Liver (tissue), 9 donors: ENCODE data around the gene PCNT. TPM values are rescaled to one million over a fixed set of nuclear protein-coding genes. Genes with fewer than 3 reads are reported as not detected.

ENCODE experiments used
- DNase-seq: peaks from one replicate; pipeline ENCODE4 v3.0.0-alpha.2; 2017; ENCODE audit warnings: low spot score
- H3K27ac ChIP-seq, 2 donors: one replicate each; pipeline ENCODE4 v1.7.0; 2013; ENCODE audit warnings: inconsistent platforms in 2 of 2, low read length in 2 of 2, control low read depth in 1 of 2, low read depth in 1 of 2, mild to moderate bottlenecking in 1 of 2
- H3K27me3 ChIP-seq, 4 donors: one replicate each; pipeline versions ENCODE4 v1.6.1 to v1.7.0; 2013; ENCODE audit warnings: low read length in 3 of 4, inconsistent platforms in 1 of 4, mild to moderate bottlenecking in 1 of 4, moderate library complexity in 1 of 4; ENCODE audit not compliant: control insufficient read depth in 4 of 4, insufficient read depth in 4 of 4
- H3K36me3 ChIP-seq, 4 donors: one replicate each; pipeline versions ENCODE4 v1.6.1 to v1.7.0; 2013; ENCODE audit warnings: low read length in 3 of 4, mild to moderate bottlenecking in 3 of 4, low read depth in 1 of 4, moderate library complexity in 1 of 4; ENCODE audit not compliant: control insufficient read depth in 4 of 4, insufficient read depth in 3 of 4
- H3K4me1 ChIP-seq, 4 donors: one replicate each; pipeline versions ENCODE4 v1.6.1 to v1.7.0; 2013; ENCODE audit warnings: low read length in 3 of 4, mild to moderate bottlenecking in 3 of 4, moderate library complexity in 1 of 4; ENCODE audit not compliant: control insufficient read depth in 4 of 4, insufficient read depth in 4 of 4
- H3K4me3 ChIP-seq, 3 donors: one replicate each; pipeline versions ENCODE4 v1.6.1 to v1.7.0; 2013; ENCODE audit warnings: low read length in 3 of 3, control low read depth in 1 of 3, low read depth in 1 of 3, mild to moderate bottlenecking in 1 of 3
- H3K9ac ChIP-seq, 2 donors: one replicate each; pipeline ENCODE4 v1.7.0; 2013; ENCODE audit warnings: low read length in 2 of 2, mild to moderate bottlenecking in 2 of 2, moderate library complexity in 2 of 2, control low read depth in 1 of 2, low read depth in 1 of 2
- H3K9me3 ChIP-seq, 4 donors: one replicate each; pipeline versions ENCODE4 v1.6.1 to v1.7.0; 2013; ENCODE audit warnings: low read length in 3 of 4; ENCODE audit not compliant: control insufficient read depth in 4 of 4
- ATF3 ChIP-seq: IDR thresholded peaks from 2 replicates; pipeline ENCODE4 v1.6.1; 2016; ENCODE audit warnings: antibody characterized with exemption
- EGR1 ChIP-seq, 2 donors: IDR thresholded peaks; 2 replicates each; pipeline ENCODE4 v1.6.1; 2016 to 2018; ENCODE audit warnings: antibody characterized with exemption in 2 of 2, low read depth in 2 of 2
- FOXA1 ChIP-seq: IDR thresholded peaks from 2 replicates; pipeline ENCODE4 v1.6.1; 2016; ENCODE audit warnings: antibody characterized with exemption
- FOXA2 ChIP-seq: IDR thresholded peaks from 2 replicates; pipeline ENCODE4 v1.6.1; 2016; ENCODE audit warnings: antibody characterized with exemption
- GABPA ChIP-seq, 2 donors: IDR thresholded peaks in 1 of 2; conservative IDR thresholded peaks in 1 of 2; 2 replicates each; pipeline ENCODE4 v1.6.1; 2016; ENCODE audit warnings: antibody characterized with exemption in 2 of 2, mild to moderate bottlenecking in 1 of 2, moderate library complexity in 1 of 2
- HNF4A ChIP-seq, 2 donors: conservative IDR thresholded peaks; 2 replicates each; pipeline ENCODE4 v1.6.1; 2016; ENCODE audit warnings: antibody characterized with exemption in 2 of 2, mild to moderate bottlenecking in 2 of 2
- HNF4G ChIP-seq: IDR thresholded peaks from 2 replicates; pipeline ENCODE4 v1.6.1; 2016; ENCODE audit warnings: antibody characterized with exemption
- JUND ChIP-seq, 2 donors: IDR thresholded peaks; 2 replicates each; pipeline ENCODE4 v1.6.1; 2016; ENCODE audit warnings: antibody characterized with exemption in 2 of 2
- NR2F2 ChIP-seq: IDR thresholded peaks from 2 replicates; pipeline ENCODE4 v1.6.1; 2016; ENCODE audit warnings: antibody characterized with exemption
- RAD21 ChIP-seq, 2 donors: IDR thresholded peaks; 2 replicates each; pipeline ENCODE4 v1.6.1; 2016; ENCODE audit warnings: antibody characterized with exemption in 2 of 2, mild to moderate bottlenecking in 2 of 2
- RXRA ChIP-seq, 2 donors: IDR thresholded peaks; 2 replicates each; pipeline ENCODE4 v1.6.1; 2017 to 2018; ENCODE audit warnings: antibody characterized with exemption in 2 of 2, mild to moderate bottlenecking in 1 of 2
- SP1 ChIP-seq: IDR thresholded peaks from 2 replicates; pipeline ENCODE4 v1.6.1; 2018; ENCODE audit warnings: antibody characterized with exemption, mild to moderate bottlenecking
- TAF1 ChIP-seq: conservative IDR thresholded peaks from 2 replicates; pipeline ENCODE4 v1.6.1; 2016; ENCODE audit warnings: antibody characterized with exemption, mild to moderate bottlenecking
- YY1 ChIP-seq: IDR thresholded peaks from 2 replicates; pipeline ENCODE4 v1.6.1; 2016; ENCODE audit warnings: antibody characterized with exemption, mild to moderate bottlenecking
- WGBS: extraction: QIAGEN DNeasy Blood & Tissue Kit; methylation state at CpG from one replicate; pipeline ENCODE4 v1.1.7; 2013; 5-methylcytosine and 5-hydroxymethylcytosine counted together
- polyA plus RNA-seq, 2 donors: library from polyadenylated mRNA; stranded (reverse) in 1 of 2; unstranded in 1 of 2; fragments of 200-250 nt in 1 of 2; fragments of >200 nt in 1 of 2; fragmentation: Nextera tagmentation in 1 of 2; extraction: Ambion mirVana in 1 of 2; gene quantifications; one replicate each; pipeline versions ENCODE4 v1.2.1 to v1.2.3, GENCODE V29; 2013 to 2015
- total RNA-seq, 2 donors: library from RNA; depleted of rRNA; stranded (reverse); fragments of >200 nt; gene quantifications; one replicate each; pipeline ENCODE4 v1.2.3, GENCODE V29; 2014
- TF ChIP-seq, protein P1 (sequence below): IDR thresholded peaks from 2 replicates; pipeline ENCODE4 v1.6.1; 2016; ENCODE audit warnings: antibody characterized with exemption, mild to moderate bottlenecking
- TF ChIP-seq, protein P2 (sequence below): IDR thresholded peaks from 2 replicates; pipeline ENCODE4 v1.6.1; 2016; ENCODE audit warnings: antibody characterized with exemption
- TF ChIP-seq, protein P3 (sequence below): fragments of 150-350 bp; IDR thresholded peaks from 2 replicates; pipeline ENCODE4 v1.5.1; 2017; ENCODE audit warnings: improper control_type of control experiment, low read depth, low read length; ENCODE audit not compliant: missing input control
- TF ChIP-seq, protein P4 (sequence below): IDR thresholded peaks from 2 replicates; pipeline ENCODE4 v1.6.1; 2016; ENCODE audit warnings: antibody characterized with exemption
- donor health status: healthy.
- donor health status: healthy.
- donor health status: healthy.
- donor health status: healthy.
- donor health status: healthy.

Gene PCNT
- total and polyA plus RNA-seq, 4 donors, result 6.7 to 36.8 (median 15.2) TPM

DNA sequence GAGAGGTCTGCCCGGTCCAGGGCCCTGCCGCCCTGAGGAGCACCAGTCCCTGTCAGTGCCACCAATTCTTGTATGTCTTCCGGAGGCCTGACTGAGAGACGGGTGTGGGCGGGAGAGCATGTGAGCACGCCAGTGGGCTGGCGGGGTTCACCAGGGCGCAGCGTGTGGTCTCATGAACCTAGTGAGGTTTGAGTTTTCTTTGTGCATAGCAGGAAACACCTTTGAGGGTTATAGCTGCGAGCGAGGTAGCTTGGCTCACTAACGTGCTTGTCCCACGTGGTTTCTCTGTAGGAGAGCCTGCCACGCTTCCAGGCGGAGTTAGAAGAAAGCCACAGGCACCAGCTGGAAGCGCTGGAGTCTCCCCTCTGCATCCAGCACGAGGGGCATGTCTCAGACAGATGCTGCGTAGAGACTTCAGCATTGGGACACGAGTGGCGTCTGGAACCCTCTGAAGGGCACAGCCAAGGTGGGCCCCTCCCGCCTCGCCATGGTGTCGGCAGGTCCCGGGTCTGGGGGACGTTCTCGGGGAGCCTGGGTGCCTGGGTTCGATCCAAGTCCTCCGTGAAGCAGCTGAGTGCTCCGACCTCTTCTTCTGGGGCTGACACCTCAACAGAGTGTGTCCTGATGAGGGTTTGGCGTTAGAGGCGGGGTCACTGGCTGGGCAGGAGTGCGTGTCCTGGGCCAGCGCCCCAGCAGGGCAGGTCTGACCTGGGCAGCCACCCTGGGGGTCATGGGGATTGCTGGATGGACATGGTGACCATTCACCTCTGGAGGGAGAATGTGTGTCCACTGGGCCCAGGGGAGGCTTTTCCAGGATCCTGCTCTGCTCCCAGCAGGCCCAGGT lies 31.4 kb downstream of the PCNT start:
- no peaks in the 10 kb centered on the region for H3K4me1 ChIP-seq
- no peak overlapping the region for H3K27ac ChIP-seq
- WGBS, result 97% methylated on average over 33 of the region's 33 CpGs
- no peak for DNase-seq
- no peaks in the 10 kb centered on the region for H3K9me3 ChIP-seq
- TF ChIP-seq, protein P1, sequence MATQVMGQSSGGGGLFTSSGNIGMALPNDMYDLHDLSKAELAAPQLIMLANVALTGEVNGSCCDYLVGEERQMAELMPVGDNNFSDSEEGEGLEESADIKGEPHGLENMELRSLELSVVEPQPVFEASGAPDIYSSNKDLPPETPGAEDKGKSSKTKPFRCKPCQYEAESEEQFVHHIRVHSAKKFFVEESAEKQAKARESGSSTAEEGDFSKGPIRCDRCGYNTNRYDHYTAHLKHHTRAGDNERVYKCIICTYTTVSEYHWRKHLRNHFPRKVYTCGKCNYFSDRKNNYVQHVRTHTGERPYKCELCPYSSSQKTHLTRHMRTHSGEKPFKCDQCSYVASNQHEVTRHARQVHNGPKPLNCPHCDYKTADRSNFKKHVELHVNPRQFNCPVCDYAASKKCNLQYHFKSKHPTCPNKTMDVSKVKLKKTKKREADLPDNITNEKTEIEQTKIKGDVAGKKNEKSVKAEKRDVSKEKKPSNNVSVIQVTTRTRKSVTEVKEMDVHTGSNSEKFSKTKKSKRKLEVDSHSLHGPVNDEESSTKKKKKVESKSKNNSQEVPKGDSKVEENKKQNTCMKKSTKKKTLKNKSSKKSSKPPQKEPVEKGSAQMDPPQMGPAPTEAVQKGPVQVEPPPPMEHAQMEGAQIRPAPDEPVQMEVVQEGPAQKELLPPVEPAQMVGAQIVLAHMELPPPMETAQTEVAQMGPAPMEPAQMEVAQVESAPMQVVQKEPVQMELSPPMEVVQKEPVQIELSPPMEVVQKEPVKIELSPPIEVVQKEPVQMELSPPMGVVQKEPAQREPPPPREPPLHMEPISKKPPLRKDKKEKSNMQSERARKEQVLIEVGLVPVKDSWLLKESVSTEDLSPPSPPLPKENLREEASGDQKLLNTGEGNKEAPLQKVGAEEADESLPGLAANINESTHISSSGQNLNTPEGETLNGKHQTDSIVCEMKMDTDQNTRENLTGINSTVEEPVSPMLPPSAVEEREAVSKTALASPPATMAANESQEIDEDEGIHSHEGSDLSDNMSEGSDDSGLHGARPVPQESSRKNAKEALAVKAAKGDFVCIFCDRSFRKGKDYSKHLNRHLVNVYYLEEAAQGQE, result no peak
- no peak for TF ChIP-seq SP1
- no peak for TF ChIP-seq EGR1 (IDR thresholded peaks at IDR 0.05; ENCODE audit: low read depth in 2 of 2)
- TF ChIP-seq, protein P2, sequence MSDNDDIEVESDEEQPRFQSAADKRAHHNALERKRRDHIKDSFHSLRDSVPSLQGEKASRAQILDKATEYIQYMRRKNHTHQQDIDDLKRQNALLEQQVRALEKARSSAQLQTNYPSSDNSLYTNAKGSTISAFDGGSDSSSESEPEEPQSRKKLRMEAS, result no peak
- no peak for TF ChIP-seq HNF4G
- TF ChIP-seq, protein P3, sequence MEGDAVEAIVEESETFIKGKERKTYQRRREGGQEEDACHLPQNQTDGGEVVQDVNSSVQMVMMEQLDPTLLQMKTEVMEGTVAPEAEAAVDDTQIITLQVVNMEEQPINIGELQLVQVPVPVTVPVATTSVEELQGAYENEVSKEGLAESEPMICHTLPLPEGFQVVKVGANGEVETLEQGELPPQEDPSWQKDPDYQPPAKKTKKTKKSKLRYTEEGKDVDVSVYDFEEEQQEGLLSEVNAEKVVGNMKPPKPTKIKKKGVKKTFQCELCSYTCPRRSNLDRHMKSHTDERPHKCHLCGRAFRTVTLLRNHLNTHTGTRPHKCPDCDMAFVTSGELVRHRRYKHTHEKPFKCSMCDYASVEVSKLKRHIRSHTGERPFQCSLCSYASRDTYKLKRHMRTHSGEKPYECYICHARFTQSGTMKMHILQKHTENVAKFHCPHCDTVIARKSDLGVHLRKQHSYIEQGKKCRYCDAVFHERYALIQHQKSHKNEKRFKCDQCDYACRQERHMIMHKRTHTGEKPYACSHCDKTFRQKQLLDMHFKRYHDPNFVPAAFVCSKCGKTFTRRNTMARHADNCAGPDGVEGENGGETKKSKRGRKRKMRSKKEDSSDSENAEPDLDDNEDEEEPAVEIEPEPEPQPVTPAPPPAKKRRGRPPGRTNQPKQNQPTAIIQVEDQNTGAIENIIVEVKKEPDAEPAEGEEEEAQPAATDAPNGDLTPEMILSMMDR, result no peak
- TF ChIP-seq FOXA2, result no peak
- TF ChIP-seq, protein P4, sequence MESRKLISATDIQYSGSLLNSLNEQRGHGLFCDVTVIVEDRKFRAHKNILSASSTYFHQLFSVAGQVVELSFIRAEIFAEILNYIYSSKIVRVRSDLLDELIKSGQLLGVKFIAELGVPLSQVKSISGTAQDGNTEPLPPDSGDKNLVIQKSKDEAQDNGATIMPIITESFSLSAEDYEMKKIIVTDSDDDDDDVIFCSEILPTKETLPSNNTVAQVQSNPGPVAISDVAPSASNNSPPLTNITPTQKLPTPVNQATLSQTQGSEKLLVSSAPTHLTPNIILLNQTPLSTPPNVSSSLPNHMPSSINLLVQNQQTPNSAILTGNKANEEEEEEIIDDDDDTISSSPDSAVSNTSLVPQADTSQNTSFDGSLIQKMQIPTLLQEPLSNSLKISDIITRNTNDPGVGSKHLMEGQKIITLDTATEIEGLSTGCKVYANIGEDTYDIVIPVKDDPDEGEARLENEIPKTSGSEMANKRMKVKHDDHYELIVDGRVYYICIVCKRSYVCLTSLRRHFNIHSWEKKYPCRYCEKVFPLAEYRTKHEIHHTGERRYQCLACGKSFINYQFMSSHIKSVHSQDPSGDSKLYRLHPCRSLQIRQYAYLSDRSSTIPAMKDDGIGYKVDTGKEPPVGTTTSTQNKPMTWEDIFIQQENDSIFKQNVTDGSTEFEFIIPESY, result no peak
- no peak for TF ChIP-seq ATF3
- no peak for TF ChIP-seq HNF4A (conservative IDR thresholded peaks at IDR 0.05)
- TF ChIP-seq YY1, result no peak
- TF ChIP-seq JUND (IDR thresholded peaks at IDR 0.05), result no peak
- TF ChIP-seq NR2F2, result no peak
- no peak for TF ChIP-seq RAD21 (IDR thresholded peaks at IDR 0.05)
- TF ChIP-seq TAF1, result no peak
- TF ChIP-seq FOXA1, result no peak
- no peak for TF ChIP-seq RXRA (IDR thresholded peaks at IDR 0.05)
- TF ChIP-seq GABPA (IDR thresholded peaks at IDR 0.05 in 1 of 2, conservative IDR thresholded peaks at IDR 0.05 in 1 of 2), result no peak
- H3K36me3 ChIP-seq, result peaks cover 23 to 76% (median 31%) of the 10 kb centered on the region in 4 donors
- H3K9ac ChIP-seq, result no peak overlapping the region
- no peaks in the 10 kb centered on the region for H3K27me3 ChIP-seq
- no peak overlapping the region for H3K4me3 ChIP-seq
